Measurements from ENCODE around the gene COPG2. TPM values are rescaled to one million over a fixed set of nuclear protein-coding genes. Genes with fewer than 3 reads are reported as not detected.
"Not testable (repeated sequence)": the region's sequence is repeated elsewhere in the genome, so short reads cannot be mapped to it uniquely, and the experiment has no call there.

Gene COPG2
- polyA plus RNA-seq, 1 donor from 2014 or later = 37.9 TPM

DNA sequence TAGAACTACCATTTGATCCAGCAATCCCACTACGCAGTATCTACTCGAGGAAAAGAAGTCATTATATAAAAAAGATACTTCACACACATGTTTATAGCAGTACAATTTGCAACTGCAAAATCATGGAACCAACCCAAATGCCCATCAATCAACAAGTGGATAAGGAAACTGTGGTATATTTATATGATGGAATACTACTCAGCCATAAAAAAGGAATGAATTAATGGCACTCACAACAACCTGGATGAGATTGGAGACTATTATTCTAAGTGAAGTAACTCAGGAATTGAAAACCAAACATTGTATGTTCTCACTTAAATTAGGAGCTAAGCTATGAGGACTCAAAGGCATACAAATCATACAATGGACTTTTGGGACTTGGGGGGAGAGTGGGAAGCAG, 82.6 kb downstream of the COPG2 start:
- H2AFZ ChIP-seq (ENCODE audit: low read depth, low read length); H3K9ac ChIP-seq (ENCODE audit: low read length); H3F3A ChIP-seq (ENCODE audit: insufficient read depth, low read length, poor library complexity, severe bottlenecking); H3K9me2 ChIP-seq (ENCODE audit: insufficient read depth, low read length); H3K9me3 ChIP-seq (ENCODE audit: low read length); H3K4me2 ChIP-seq (ENCODE audit: low read length); H3K27me3 ChIP-seq (ENCODE audit: insufficient read depth, low read depth, low read length); H3K4me3 ChIP-seq (ENCODE audit: low read length); H3K36me3 ChIP-seq (ENCODE audit: insufficient read depth, low read length); H4K20me1 ChIP-seq (ENCODE audit: insufficient read depth); H3K79me2 ChIP-seq (replicated peaks; ENCODE audit: insufficient read depth, low read length); H3K27ac ChIP-seq (ENCODE audit: low read length): not testable (repeated sequence)

GRCh38 chr7:130575110-130575509, 93.4 kb downstream of the COPG2 start:
- not testable (repeated sequence) for H3K9ac ChIP-seq (ENCODE audit: low read length); H3K4me2 ChIP-seq (ENCODE audit: low read length); H3K4me3 ChIP-seq (ENCODE audit: low read length); H4K20me1 ChIP-seq (ENCODE audit: insufficient read depth); H3K27me3 ChIP-seq (ENCODE audit: insufficient read depth, low read depth, low read length); H2AFZ ChIP-seq (ENCODE audit: low read depth, low read length); H3K36me3 ChIP-seq (ENCODE audit: insufficient read depth, low read length); H3K79me2 ChIP-seq (replicated peaks; ENCODE audit: insufficient read depth, low read length); H3K9me3 ChIP-seq (ENCODE audit: low read length); H3K9me2 ChIP-seq (ENCODE audit: insufficient read depth, low read length); H3F3A ChIP-seq (ENCODE audit: insufficient read depth, low read length, poor library complexity, severe bottlenecking); H3K27ac ChIP-seq (ENCODE audit: low read length)

- H3K36me3 ChIP-seq (ENCODE audit: insufficient read depth, low read length); H3K27ac ChIP-seq (ENCODE audit: low read length); H2AFZ ChIP-seq (ENCODE audit: low read depth, low read length); H3K27me3 ChIP-seq (ENCODE audit: insufficient read depth, low read depth, low read length); H3K9me2 ChIP-seq (ENCODE audit: insufficient read depth, low read length); H3K4me3 ChIP-seq (ENCODE audit: low read length); H3K9me3 ChIP-seq (ENCODE audit: low read length); H3K79me2 ChIP-seq (replicated peaks; ENCODE audit: insufficient read depth, low read length); H3K9ac ChIP-seq (ENCODE audit: low read length); H3K4me2 ChIP-seq (ENCODE audit: low read length); H4K20me1 ChIP-seq (ENCODE audit: insufficient read depth); H3F3A ChIP-seq (ENCODE audit: insufficient read depth, low read length, poor library complexity, severe bottlenecking): not testable (repeated sequence)
Measured at GRCh38 chr7:130570144-130570543, 98.4 kb downstream of the COPG2 start.

- Histone ChIP-seq H3F3A (ENCODE audit: insufficient read depth, low read length, poor library complexity, severe bottlenecking) (no peaks in the 10 kb centered on the region), H3K27me3 (ENCODE audit: insufficient read depth, low read depth, low read length) (no peaks in the 10 kb centered on the region), H4K20me1 (ENCODE audit: insufficient read depth) (no peaks in the 10 kb centered on the region), H3K79me2 (replicated peaks; ENCODE audit: insufficient read depth, low read length) (no peaks in the 10 kb centered on the region), H3K36me3 (ENCODE audit: insufficient read depth, low read length) (no peaks in the 10 kb centered on the region), H3K9ac (ENCODE audit: low read length) (no peak overlapping the region), H3K9me3 (ENCODE audit: low read length) (peaks cover 6% of the 10 kb centered on the region), H3K27ac (ENCODE audit: low read length) (no peak overlapping the region), H3K4me2 (ENCODE audit: low read length) (no peak overlapping the region), H3K9me2 (ENCODE audit: insufficient read depth, low read length) (no peaks in the 10 kb centered on the region), H2AFZ (ENCODE audit: low read depth, low read length) (no peak overlapping the region), H3K4me3 (ENCODE audit: low read length) (no peak overlapping the region)
- TF ChIP-seq MXI1 (conservative IDR thresholded peaks at IDR 0.05; ENCODE audit: poor library complexity, severe bottlenecking) (no peak), EZH2 (IDR thresholded peaks at IDR 0.05; ENCODE audit: borderline replicate concordance, insufficient read depth, low read length, poor library complexity, severe bottlenecking) (no peak), REST (IDR thresholded peaks at IDR 0.05; ENCODE audit: borderline replicate concordance) (no peak), RAD21 (conservative IDR thresholded peaks at IDR 0.05) (no peak), SMC3 (conservative IDR thresholded peaks at IDR 0.05; ENCODE audit: poor library complexity) (no peak), POLR2AphosphoS5 (IDR thresholded peaks at IDR 0.05) (no peak), CTCF (IDR thresholded peaks at IDR 0.05; ENCODE audit: poor library complexity, severe bottlenecking) (no peak), EP300 (conservative IDR thresholded peaks at IDR 0.05; ENCODE audit: poor library complexity, severe bottlenecking) (no peak), TAF1 (IDR thresholded peaks at IDR 0.05; ENCODE audit: low read depth) (no peak)
Measured at GRCh38 chr7:130566898-130567280, 101.7 kb downstream of the COPG2 start.
